GM12878 (cell line): ENCODE data around the gene SLC6A1. TPM values are rescaled to one million over a fixed set of nuclear protein-coding genes. Genes with fewer than 3 reads are reported as not detected.

ENCODE experiments used
- ATAC-seq: fragments of 200-7000 bp; cut with Tn5 transposase; 3 replicates; pipeline ENCODE4 v1.9.1; 2020; ENCODE audit warnings: mild to moderate bottlenecking, moderate library complexity
- BruUV-seq: library from RNA; stranded (reverse); fragments of 400-500 nt; replicated peaks from 2 replicates; lab custom pipeline; 2021; lab: Mats Ljungman, UMichigan
- CTCF ChIA-PET: fragments of 300-600 bp; sonication (Branson Sonifier 250); formaldehyde crosslinking; extraction: SDS; loops from one replicate; lab custom pipeline; 2021; ENCODE audit warnings: inconsistent platforms; lab: Yijun Ruan, JAX
- POLR2A ChIA-PET: fragments of 350-600 bp; formaldehyde crosslinking; extraction: SDS; loops from one replicate; lab custom pipeline; 2021; ENCODE audit warnings: inconsistent platforms; lab: Charles Lee
- RAD21 ChIA-PET: fragments of 300-600 bp; sonication (Branson Sonifier 250); formaldehyde crosslinking; loops from one replicate; lab custom pipeline; 2023; ENCODE audit warnings: antibody characterized with exemption; ENCODE audit not compliant: unreplicated experiment; lab: Charles Lee
- SMC1A ChIA-PET: fragments of 300-600 bp; sonication (Branson Sonifier 250); formaldehyde crosslinking; loops from one replicate; lab custom pipeline; 2023; ENCODE audit not compliant: unreplicated experiment, uncharacterized antibody; lab: Charles Lee
- DNase-seq: peaks from one replicate; pipeline ENCODE4 v3.0.0-alpha.2; 2011; ENCODE audit warnings: low read depth, low spot score
- FAIRE-seq: peaks from 3 replicates; lab custom pipeline; 2011; peaks lifted over from hg19 to GRCh38; lab: Jason Lieb, UNC
- H2AFZ ChIP-seq: 2 replicates; pipeline ENCODE4 v1.6.0; 2011; ENCODE audit warnings: low read depth, low read length, control low read depth; ENCODE audit not compliant: control insufficient read depth
- H3K27ac ChIP-seq: 2 replicates; pipeline ENCODE4 v1.5.1; 2011; ENCODE audit warnings: control low read depth; ENCODE audit not compliant: control insufficient read depth, insufficient read depth
- H3K27me3 ChIP-seq, 2 experiments: replicated peaks in 1 of 2; 2 replicates each; pipeline versions ENCODE4 v1.6.0 to v1.6.1; 2011; ENCODE audit warnings: low read length in 1 of 2; ENCODE audit not compliant: control insufficient read depth in 2 of 2, insufficient read depth in 2 of 2
- H3K36me3 ChIP-seq, 2 experiments: 2 replicates each; pipeline ENCODE4 v1.5.1; 2011; ENCODE audit warnings: low read length in 1 of 2; ENCODE audit not compliant: control insufficient read depth in 2 of 2, insufficient read depth in 2 of 2
- H3K4me1 ChIP-seq: 2 replicates; pipeline ENCODE4 v1.6.1; 2011; ENCODE audit warnings: mild to moderate bottlenecking, low read length, moderate library complexity, mixed read lengths; ENCODE audit not compliant: control insufficient read depth, insufficient read depth
- H3K4me2 ChIP-seq: 2 replicates; pipeline ENCODE4 v1.6.0; 2011; ENCODE audit warnings: control low read depth; ENCODE audit not compliant: control insufficient read depth, insufficient read depth
- H3K4me3 ChIP-seq: fragments of 200-600 bp; sonication (generic); 2 replicates; pipeline ENCODE4 v1.5.1; 2016
- H3K79me2 ChIP-seq: 2 replicates; pipeline ENCODE4 v1.6.0; 2011; ENCODE audit warnings: low read length; ENCODE audit not compliant: control insufficient read depth, insufficient read depth
- H3K9ac ChIP-seq: 2 replicates; pipeline ENCODE4 v1.8.0; 2011; ENCODE audit warnings: low read length, control low read depth, mixed read lengths; ENCODE audit not compliant: control insufficient read depth, insufficient read depth
- H3K9me3 ChIP-seq: replicated peaks from 3 replicates; pipeline ENCODE4 v1.5.1; 2011; ENCODE audit warnings: mild to moderate bottlenecking, low read length; ENCODE audit not compliant: control insufficient read depth, insufficient read depth
- H4K20me1 ChIP-seq: 2 replicates; pipeline ENCODE4 v1.6.0; 2011; ENCODE audit not compliant: control insufficient read depth, insufficient read depth
- CTCF ChIP-seq, 3 experiments: IDR thresholded peaks in 2 of 3; conservative IDR thresholded peaks in 1 of 3; 2 replicates each; pipeline ENCODE4 v1.5.1; 2011; ENCODE audit warnings: low read depth in 3 of 3, low read length in 3 of 3, mild to moderate bottlenecking in 3 of 3, control low read depth in 2 of 3, moderate library complexity in 2 of 3, inconsistent platforms in 1 of 3, mixed read lengths in 1 of 3; ENCODE audit not compliant: control insufficient read depth in 2 of 3, insufficient read depth in 1 of 3; ENCODE audit errors: extremely low read depth in 1 of 3
- ZNF207 ChIP-seq: fragments of 450-650 bp; IDR thresholded peaks from 2 replicates; pipeline ENCODE4 v1.6.1; 2014; ENCODE audit warnings: antibody characterized with exemption, mild to moderate bottlenecking, borderline replicate concordance
- WGBS: methylation state at CpG from one replicate; pipeline ENCODE4 v1.1.6; 2016; ENCODE audit warnings: low lambda C conversion rate; ENCODE audit not compliant: insufficient replicate concordance, insufficient coverage; ENCODE audit errors: missing lambda C conversion rate; 5-methylcytosine and 5-hydroxymethylcytosine counted together
- in situ Hi-C: fragments of 300-500 bp; cut with MboI; formaldehyde crosslinking; loops from 9 replicates; pipeline ENCODE4 v1.14.3; 2018; ENCODE audit warnings: mixed read lengths
- intact Hi-C: fragments of 100-400 bp; cut with micrococcal nuclease; formaldehyde crosslinking; loops from one replicate; pipeline ENCODE4 v1.14.2; 2022; ENCODE audit not compliant: unreplicated experiment
- polyA plus RNA-seq, 11 experiments: library from polyadenylated mRNA; depleted of rRNA in 4 of 11; unstranded in 6 of 11; stranded (reverse) in 5 of 11; fragments of >200 nt; fragmentation: Nextera tagmentation in 4 of 11; fragmentation: Illumina TruSeq in 1 of 11; extraction: Ambion mirVana in 4 of 11; extraction: Trizol in 1 of 11; gene quantifications; 1 replicate in 1 of 11; 2 replicates in 10 of 11; pipeline versions ENCODE4 v1.2.1 to v1.2.3, GENCODE V29; 2011 to 2016; ENCODE audit warnings: inconsistent platforms in 2 of 11, missing spikeins in 2 of 11, low read depth in 1 of 11
- total RNA-seq, 4 experiments: library from RNA; depleted of rRNA in 3 of 4; stranded (reverse); fragments of >200 nt in 3 of 4; fragmentation: Illumina TruSeq in 1 of 4; extraction: Trizol in 1 of 4; gene quantifications; 2 replicates each; pipeline versions ENCODE4 v1.2.1 to v1.2.3, GENCODE V29; 2013 to 2021

The SLC6A1 gene
- total and polyA plus RNA-seq, 10 of the 15 experiments (the other 5 are each of a cell fraction or from before 2014, with no cell fraction given) = not detected

- TF ChIP-seq CTCF (IDR thresholded peaks at IDR 0.05 in 2 of 3, conservative IDR thresholded peaks at IDR 0.05 in 1 of 3; ENCODE audit: control insufficient read depth in 2 of 3, extremely low read depth in 1 of 3, insufficient read depth in 1 of 3, low read depth in 3 of 3, low read length in 3 of 3) (0 out of 6 replicates have a peak, but pooled peaks of 1 of the 3 experiments have one; percentile 1), ZNF207 (no peak)
- intact Hi-C loops = no loop called here
- DNase-seq = no peak
- Histone ChIP-seq H3K27me3 (peaks cover 0 to 2% of the 10 kb centered on the region in 2 experiments; a peak in 3 of 4 replicates), H3K27ac (no peak overlapping the region), H3K4me1 (no peaks in the 10 kb centered on the region), H3K9ac (no peak overlapping the region), H3K4me3 (no peak overlapping the region), H3K9me3 (no peaks in the 10 kb centered on the region), H3K36me3 (no peaks in the 10 kb centered on the region), H3K4me2 (no peak overlapping the region), H2AFZ (no peak overlapping the region), H3K79me2 (no peaks in the 10 kb centered on the region), H4K20me1 (no peaks in the 10 kb centered on the region)
- BruUV-seq = no TSS peak
- ChIA-PET SMC1A (interaction anchor here (0.7 kb wide), 1 partner anchor 644 kb away, joined by 3 read pairs; no protein-coding TSS in a partner anchor), RAD21 (no interaction called here), POLR2A (no interaction called here), CTCF (interaction anchor here (0.8 to 1.2 kb wide), 2 partner anchors 10 to 62 kb away, joined by 3 read pairs; no protein-coding TSS in a partner anchor)
- ATAC-seq = no peak
- 35% methylated on average over 20 of the region's 20 CpGs for WGBS
- in situ Hi-C loops = no loop called here
- no peak for FAIRE-seq
Observed at GRCh38 chr3:11006986-11007933, 14.7 kb downstream of the SLC6A1 start.
